ENCODE results near the gene VWA7. TPM values are rescaled to one million over a fixed set of nuclear protein-coding genes. Genes with fewer than 3 reads are reported as not detected.
A peak's percentile ranks its signal among the peaks of the same experiment; 100 is the strongest.
"Not testable (repeated sequence)": the region's sequence is repeated elsewhere in the genome, so short reads cannot be mapped to it uniquely, and the experiment has no call there.

VWA7 gene
- total RNA-seq, 4 donors from 2014 or later, result 0.22 to 0.80 (median 0.58) TPM

- H3K9me3 ChIP-seq, result no peaks in the 10 kb centered on the region
- H3K4me1 ChIP-seq, result peaks cover 34 to 94% (median 70%) of the 10 kb centered on the region in 3 donors
- 1% methylated on average over 19 to 23 of the region's 25 CpGs for WGBS, 2 donors
- peak in 3 of 4 donors; percentile 61 to 77 (median 70) for TF ChIP-seq POLR2A (IDR thresholded peaks at IDR 0.05)
- TF ChIP-seq, protein P1, sequence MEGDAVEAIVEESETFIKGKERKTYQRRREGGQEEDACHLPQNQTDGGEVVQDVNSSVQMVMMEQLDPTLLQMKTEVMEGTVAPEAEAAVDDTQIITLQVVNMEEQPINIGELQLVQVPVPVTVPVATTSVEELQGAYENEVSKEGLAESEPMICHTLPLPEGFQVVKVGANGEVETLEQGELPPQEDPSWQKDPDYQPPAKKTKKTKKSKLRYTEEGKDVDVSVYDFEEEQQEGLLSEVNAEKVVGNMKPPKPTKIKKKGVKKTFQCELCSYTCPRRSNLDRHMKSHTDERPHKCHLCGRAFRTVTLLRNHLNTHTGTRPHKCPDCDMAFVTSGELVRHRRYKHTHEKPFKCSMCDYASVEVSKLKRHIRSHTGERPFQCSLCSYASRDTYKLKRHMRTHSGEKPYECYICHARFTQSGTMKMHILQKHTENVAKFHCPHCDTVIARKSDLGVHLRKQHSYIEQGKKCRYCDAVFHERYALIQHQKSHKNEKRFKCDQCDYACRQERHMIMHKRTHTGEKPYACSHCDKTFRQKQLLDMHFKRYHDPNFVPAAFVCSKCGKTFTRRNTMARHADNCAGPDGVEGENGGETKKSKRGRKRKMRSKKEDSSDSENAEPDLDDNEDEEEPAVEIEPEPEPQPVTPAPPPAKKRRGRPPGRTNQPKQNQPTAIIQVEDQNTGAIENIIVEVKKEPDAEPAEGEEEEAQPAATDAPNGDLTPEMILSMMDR (IDR thresholded peaks at IDR 0.05), result no peak
- H3K4me3 ChIP-seq, result peak overlapping the region; percentile 37 to 72 (median 61)
- no peaks in the 10 kb centered on the region for H3K27me3 ChIP-seq
- intact Hi-C loops (cut with DNase I), result no loop called here
- peak overlapping the region; percentile 88 to 100 (median 98) for H3K27ac ChIP-seq
- no peaks in the 10 kb centered on the region for H3K36me3 ChIP-seq
- DNase-seq, result peak; percentile 25
Observed at GRCh38 chr6:31822036-31822821, 45.1 kb upstream of the VWA7 start.

- Histone ChIP-seq H3K27me3 (no peaks in the 10 kb centered on the region), H3K4me3 (peak overlapping the region; percentile 37 to 72 (median 61)), H3K9me3 (no peaks in the 10 kb centered on the region), H3K36me3 (no peaks in the 10 kb centered on the region), H3K4me1 (peaks cover 33 to 88% (median 68%) of the 10 kb centered on the region in 3 donors), H3K27ac (peak overlapping the region; percentile 88 to 100 (median 98))
- intact Hi-C loops (cut with DNase I), result no loop called here
- no peak for DNase-seq
- 1% methylated on average over 12 to 27 of the region's 39 CpGs for WGBS, 2 donors
- peak in 2 of 4 donors; percentile 11 to 17 for TF ChIP-seq POLR2A (IDR thresholded peaks at IDR 0.05)
- TF ChIP-seq, protein P1 (IDR thresholded peaks at IDR 0.05), result no peak
Observed at GRCh38 chr6:31821301-31822035, 44.3 kb upstream of the VWA7 start.

- Histone ChIP-seq H3K27ac (peak overlapping the region; percentile 88 to 100 (median 98)), H3K4me3 (peak overlapping the region in 2 of 4 donors; percentile 2 to 8), H3K4me1 (peaks cover 29 to 77% (median 58%) of the 10 kb centered on the region in 3 donors)
- DNase-seq; H3K27me3 ChIP-seq; H3K9me3 ChIP-seq; intact Hi-C loops (cut with DNase I); H3K36me3 ChIP-seq: not testable (repeated sequence)
- 56 to 69% methylated on average over 8 to 10 of the region's 10 CpGs for WGBS, 2 donors
Observed at GRCh38 chr6:31820399-31820798, 43.3 kb upstream of the VWA7 start.

DNA sequence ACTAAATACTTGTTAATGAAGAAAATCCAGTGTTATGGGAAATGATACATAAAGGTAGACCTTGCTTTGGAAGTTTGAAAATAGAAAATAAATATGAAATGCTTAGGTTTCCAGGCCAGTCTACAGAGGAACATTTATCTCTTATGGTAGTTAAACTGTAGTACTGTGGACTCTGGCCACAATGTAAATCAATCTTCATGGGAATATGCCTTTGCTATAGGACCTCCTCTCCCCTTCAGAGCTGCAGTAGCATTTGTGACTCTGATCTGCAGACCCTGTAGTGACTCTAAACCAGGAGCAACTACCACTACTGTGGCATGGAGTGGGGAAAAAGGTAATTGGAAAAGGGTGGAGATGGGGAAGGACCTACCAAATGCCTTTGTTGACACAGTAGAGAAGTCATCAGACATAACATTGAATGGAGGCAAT is 42.8 kb upstream of the VWA7 start:
- Histone ChIP-seq H3K27me3 (no peaks in the 10 kb centered on the region), H3K4me3 (peak overlapping the region in 2 of 4 donors; percentile 2 to 60), H3K4me1 (peaks cover 29 to 74% (median 55%) of the 10 kb centered on the region in 3 donors), H3K27ac (peak overlapping the region; percentile 70 to 100 (median 92)), H3K36me3 (no peaks in the 10 kb centered on the region), H3K9me3 (no peaks in the 10 kb centered on the region)
- DNase-seq, result no peak
- TF ChIP-seq, protein P1 (IDR thresholded peaks at IDR 0.05), result no peak
- no peak for TF ChIP-seq POLR2A (IDR thresholded peaks at IDR 0.05)
- intact Hi-C loops (cut with DNase I), result no loop called here

- peak overlapping the region; percentile 39 to 71 (median 58) for H3K4me3 ChIP-seq
- WGBS, 2 donors, result 31 to 38% methylated on average over 7 to 8 of the region's 8 CpGs
- H3K36me3 ChIP-seq; DNase-seq; intact Hi-C loops (cut with DNase I); H3K27me3 ChIP-seq; H3K9me3 ChIP-seq: not testable (repeated sequence)
- peaks cover 32 to 72% (median 49%) of the 10 kb centered on the region in 3 donors for H3K4me1 ChIP-seq
- peak overlapping the region; percentile 61 to 100 (median 92) for H3K27ac ChIP-seq
Observed at GRCh38 chr6:31817929-31818511, 40.9 kb upstream of the VWA7 start.

GRCh38 chr6:31817133-31817928 is 40.2 kb upstream of the VWA7 start:
- Histone ChIP-seq H3K4me1 (peaks cover 29 to 72% (median 45%) of the 10 kb centered on the region in 3 donors), H3K4me3 (peak overlapping the region; percentile 39 to 71 (median 58)), H3K27ac (peak overlapping the region; percentile 61 to 100 (median 92))
- intact Hi-C loops (cut with DNase I); H3K27me3 ChIP-seq; H3K36me3 ChIP-seq; H3K9me3 ChIP-seq; DNase-seq: not testable (repeated sequence)
- 21 to 25% methylated on average over 16 to 19 of the region's 37 CpGs for WGBS, 2 donors

All from esophagus squamous epithelium (tissue), 5 donors.